ENCODE results near the gene KDF1.

Gene KDF1

DNA sequence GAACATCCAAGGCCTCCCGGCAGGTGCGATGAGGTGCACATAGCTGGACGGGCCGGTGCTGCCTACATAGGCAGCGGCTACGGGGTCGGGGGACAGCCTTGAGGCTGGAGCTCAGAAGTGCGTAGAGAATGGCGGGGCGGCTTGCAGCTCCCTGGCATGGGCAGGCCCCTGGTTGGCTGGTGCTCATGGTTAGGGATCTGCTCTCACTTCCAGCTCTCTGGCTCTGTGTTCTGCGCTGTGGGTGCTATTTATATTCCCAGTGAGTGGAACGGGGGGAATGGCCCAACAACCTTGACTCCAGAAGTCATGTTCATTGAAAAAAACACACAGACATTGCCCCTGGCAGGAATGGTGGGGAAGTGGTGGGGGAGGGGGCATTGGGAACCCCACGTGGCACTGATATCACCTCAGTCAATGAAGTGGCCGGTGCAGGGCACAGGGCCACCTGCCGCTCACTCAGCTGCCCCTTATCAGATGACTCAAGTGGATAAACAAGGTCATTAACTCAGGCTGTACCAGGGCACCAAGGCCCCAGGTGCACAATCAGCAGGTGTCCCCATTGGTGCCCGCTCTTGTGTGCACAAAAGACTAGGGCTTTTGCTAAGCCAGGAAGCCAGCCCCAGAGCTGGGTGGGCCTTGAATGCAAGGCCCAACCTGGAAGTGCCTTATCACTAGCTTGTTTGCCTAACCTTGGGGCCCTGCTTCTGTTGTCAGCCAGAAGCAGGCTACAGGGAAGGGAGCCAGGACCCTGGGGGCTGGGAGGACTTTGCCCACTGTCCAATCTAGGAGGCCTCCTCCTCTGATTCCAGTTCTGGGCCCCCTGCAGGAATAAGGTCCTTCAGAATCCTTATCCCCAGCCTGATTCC lies 46.3 kb downstream of the KDF1 start, which contains the start of gene NR0B2:
NR0B2 (minus strand) TSS at position 222 of the 866 bp plus-strand sequence; CDS start at position 187, 35 bp downstream.
- no peak for DNase-seq

DNA sequence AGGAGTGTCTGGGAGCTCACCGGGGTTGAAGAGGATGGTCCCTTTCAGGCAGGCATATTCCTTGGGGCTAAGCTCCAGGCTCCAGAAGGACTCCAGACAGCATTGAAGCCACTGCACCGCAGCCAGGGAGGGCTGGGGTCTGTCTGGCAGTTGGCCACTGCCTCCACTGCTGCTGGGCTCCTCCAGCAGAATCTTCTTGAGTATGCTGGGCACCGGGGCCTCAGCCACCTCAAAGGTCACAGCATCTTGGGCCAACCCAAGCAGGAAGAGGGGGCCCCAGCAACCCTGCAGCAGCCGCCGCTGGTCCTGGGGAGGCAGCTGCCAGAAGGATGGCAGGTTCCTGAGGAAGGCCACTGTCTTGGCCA lies 46.9 kb downstream of the KDF1 start:
- no peak for DNase-seq

DNA sequence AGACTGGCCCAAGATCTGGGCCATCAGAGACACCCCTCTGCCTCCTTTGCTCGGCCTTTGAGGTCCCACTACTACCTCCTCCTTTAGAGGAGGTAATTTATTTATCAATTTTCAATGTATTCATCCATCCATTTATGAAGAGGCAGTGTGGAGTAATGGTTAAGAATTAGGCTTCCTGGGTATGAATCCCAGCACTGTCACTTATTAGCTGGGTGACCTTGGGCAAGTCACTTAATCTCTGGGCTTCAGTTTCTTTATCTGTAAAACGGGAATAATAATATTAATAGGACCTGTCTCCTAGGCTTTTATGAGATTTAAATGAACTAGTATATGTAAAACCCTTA lies 48.1 kb downstream of the KDF1 start:
- no peak for DNase-seq

DNA sequence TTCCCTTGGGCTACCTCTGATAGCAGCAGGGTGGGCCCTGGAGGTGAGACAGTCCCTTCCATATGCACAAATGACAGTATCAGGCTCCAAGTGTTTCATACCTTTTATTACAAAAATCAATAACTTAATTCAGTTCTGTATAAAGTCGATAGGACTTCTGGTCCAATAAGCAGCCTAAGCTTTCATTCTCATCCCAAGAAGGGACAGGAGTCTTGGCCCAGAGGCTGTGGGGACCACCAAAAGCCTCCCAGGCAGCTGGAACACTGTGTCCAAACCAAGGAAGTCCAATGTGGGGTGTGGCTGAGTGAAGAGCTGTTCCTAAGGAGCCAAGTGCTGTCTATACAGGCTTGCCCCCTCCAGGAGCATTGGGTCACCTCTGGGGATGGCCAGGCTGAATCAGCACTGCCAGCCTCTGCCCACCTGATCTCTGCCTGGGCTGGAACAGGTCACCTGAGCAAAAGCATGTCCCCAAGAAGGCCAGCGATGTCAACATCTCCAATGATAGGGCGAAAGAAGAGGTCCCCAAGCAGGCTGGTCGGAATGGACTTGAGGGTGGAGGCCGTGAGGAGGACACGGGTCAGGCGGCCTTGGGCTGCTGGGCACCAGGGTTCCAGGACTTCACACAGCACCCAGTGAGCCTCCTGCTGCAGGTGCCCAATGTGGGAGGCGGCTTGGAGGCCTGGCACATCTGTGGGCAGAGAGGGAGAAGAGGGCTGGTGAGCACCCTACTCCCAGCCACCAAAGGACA lies 48.7 kb downstream of the KDF1 start:
- DNase-seq: no peak

DNA sequence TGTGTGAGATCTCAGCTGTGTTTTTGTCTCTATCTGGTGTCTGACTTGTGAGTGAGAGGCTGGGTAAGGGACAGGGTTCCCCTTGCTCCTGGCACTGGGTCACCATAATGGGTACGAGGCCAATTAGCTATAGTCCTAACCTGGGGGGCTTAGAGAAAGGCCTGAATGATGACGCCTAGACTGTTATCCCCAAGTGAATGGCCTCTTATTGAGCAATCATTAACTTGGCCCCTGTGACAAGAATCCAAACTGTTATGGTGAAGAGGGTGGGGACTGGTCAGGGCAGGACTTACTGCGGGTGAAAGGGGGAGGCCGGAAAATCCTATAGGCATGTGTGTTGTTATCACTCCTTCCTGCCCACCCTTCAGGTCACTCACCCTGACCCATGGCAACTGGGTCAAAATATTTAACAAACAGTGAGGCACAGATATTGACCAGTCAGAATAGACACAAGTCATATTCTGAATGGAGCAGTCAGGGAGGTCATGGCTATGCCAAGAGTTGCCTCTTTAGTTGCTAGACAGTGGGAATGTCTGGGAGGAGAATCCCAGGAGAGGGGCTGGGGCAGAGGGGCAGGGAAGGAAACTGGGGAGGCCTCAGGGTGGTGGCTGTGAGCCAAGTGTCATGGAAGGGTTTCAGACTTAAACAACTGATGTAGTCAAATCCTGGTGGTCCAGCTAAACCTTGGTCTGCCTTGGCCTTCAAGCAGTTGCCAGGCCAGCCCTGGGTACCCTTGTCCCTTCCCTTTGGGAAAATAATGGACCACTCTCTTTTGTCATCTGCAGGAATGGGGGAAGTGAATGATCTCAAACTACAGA lies 49.7 kb downstream of the KDF1 start:
- DNase-seq: no peak

DNA sequence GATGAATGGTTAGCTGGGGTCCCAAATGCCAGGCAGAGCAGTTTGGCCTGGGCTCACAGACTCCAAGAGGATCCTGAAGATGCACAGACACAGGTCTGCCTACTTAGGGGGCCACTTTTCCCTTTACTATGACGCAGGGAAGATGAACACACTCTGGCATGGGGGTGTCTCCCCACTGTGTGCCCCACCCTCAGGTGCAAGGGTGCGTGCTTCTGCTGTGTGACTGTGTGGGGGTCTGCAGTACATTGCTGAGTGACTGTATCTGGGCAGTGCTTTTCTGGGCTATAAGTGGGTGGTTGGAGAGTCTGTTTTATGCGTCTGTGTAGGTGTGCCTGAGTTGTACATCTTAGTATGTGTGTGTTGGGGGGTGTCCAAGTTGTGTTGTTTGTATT lies 50.3 kb downstream of the KDF1 start:
- DNase-seq: no peak

- DNase-seq: peak; percentile 21
Measured at GRCh38 chr1:26907071-26907917, 53.0 kb downstream of the KDF1 start.

- no peak for DNase-seq
Measured at GRCh38 chr1:26900815-26901511, 59.3 kb downstream of the KDF1 start.

- peak; percentile 94 for DNase-seq
Measured at GRCh38 chr1:26900001-26900814, 60.1 kb downstream of the KDF1 start, which contains the start of gene GPATCH3. GPATCH3 (minus strand) TSS chr1:26900467; CDS start chr1:26900442, 25 bp downstream.
